IPS-18c (cell line): Measurements from ENCODE around the gene ELAPOR1.

Experiments used
- H3K4me3 ChIP-seq: 2 replicates; pipeline ENCODE4 v1.7.0; 2013; ENCODE audit warnings: low read depth, mild to moderate bottlenecking, low read length, moderate library complexity; ENCODE audit not compliant: insufficient read depth
- H3K9me3 ChIP-seq: one replicate; pipeline ENCODE4 v1.6.1; 2013; ENCODE audit warnings: mild to moderate bottlenecking, low read length, moderate library complexity; ENCODE audit not compliant: control insufficient read depth, insufficient read depth

ELAPOR1 gene

GRCh38 chr1:109113590-109114341 lies at the start of gene ELAPOR1:
Gene ELAPOR1, plus strand, starts transcription at chr1:109114115. Its CDS starts 69 bp downstream, at chr1:109114184.
- Histone ChIP-seq H3K9me3 (no peaks in the 10 kb centered on the region), H3K4me3 (peak within 1 kb of the TSS; percentile 52)

- H3K9me3 ChIP-seq, result no peaks in the 10 kb centered on the region
- no peak overlapping the region for H3K4me3 ChIP-seq
These were observed 48.8 kb upstream of the ELAPOR1 start for GRCh38 chr1:109065137-109065536.

DNA sequence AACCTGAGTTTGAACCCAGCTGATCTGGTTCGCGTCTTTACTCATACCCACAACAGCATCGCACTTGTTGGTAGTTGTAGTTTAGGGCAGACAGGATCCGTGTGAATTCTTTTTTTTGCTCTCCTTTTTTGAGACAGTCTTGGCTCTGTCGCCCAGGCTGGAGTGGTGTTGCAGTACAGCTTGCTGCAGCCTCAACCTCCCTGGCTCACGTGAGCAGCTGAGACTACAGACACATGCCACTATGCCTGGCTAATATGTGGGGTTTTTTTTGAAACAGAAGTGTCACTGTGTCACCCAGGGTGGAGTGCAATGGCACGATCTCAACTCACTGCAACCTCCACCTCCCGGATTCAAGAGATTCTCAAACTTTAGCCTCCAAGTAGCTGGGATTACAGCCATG lies 46.0 kb upstream of the ELAPOR1 start:
- no peaks in the 10 kb centered on the region for H3K9me3 ChIP-seq
- no peak overlapping the region for H3K4me3 ChIP-seq

DNA sequence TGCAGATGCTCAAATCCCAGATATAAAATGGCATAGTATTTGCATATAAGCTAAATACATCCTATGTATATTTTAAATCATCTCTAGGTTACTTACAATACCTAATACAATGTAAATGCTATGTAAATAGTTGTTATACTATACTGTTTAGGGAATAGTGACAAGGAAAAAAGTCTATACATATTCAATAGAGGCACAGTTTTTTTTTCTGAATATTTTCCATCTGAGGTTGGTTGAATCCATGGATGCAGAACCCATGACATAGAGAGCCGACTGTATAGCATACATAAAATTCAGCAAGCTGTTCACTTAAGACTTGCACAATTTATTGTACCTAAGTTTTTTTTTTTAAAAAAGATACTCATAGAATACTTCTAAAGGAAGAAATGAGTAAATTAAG lies 44.6 kb upstream of the ELAPOR1 start:
- Histone ChIP-seq H3K4me3 (no peak overlapping the region), H3K9me3 (no peaks in the 10 kb centered on the region)

GRCh38 chr1:109075531-109076490 lies 38.1 kb upstream of the ELAPOR1 start, which contains the start of gene TAF13:
Gene TAF13, minus strand, starts transcription at chr1:109076003. Its CDS starts 56 bp downstream, at chr1:109075947.
- H3K9me3 ChIP-seq, result no peaks in the 10 kb centered on the region

GRCh38 chr1:109078317-109078716 lies 35.6 kb upstream of the ELAPOR1 start:
- H3K9me3 ChIP-seq, result no peaks in the 10 kb centered on the region
- H3K4me3 ChIP-seq, result no peak overlapping the region

More at GRCh38 chr1:109075531-109076490, 38.1 kb upstream of the ELAPOR1 start, which contains the start of gene TAF13:
- peak within 1 kb of the TSS; percentile 96 for H3K4me3 ChIP-seq

- no peak overlapping the region for H3K4me3 ChIP-seq
- no peaks in the 10 kb centered on the region for H3K9me3 ChIP-seq
These were observed 34.7 kb upstream of the ELAPOR1 start for GRCh38 chr1:109079240-109079622.

DNA sequence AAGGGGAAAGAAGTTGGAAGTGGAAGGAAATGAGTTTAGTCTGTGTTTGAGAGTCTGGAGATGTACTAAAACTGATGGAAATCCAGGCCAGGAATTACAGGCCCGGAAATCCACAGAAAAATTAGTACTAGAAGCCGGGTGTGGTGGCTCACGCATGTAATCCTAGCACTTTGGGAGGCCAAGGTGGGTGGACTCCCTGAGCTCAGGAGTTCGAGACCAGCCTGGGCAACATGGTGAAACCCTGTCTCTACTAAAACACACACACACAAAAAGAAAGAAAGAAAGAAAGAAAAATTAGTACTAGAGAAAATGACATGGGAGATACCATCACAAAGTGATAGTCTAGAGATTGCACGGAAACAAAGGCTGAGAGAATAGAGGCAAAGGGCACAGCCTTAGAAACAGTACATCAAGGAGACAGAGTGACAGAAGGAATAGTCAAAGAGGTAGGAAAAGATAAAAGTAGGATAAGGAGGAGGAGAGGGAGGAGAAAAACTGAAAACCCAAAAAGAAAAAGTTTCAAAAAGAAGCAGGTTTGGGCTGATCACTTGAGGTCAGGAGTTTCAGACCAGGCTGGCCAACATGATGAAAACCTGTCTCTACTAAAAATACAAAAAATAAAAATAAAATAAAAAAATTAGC lies 33.4 kb upstream of the ELAPOR1 start:
- no peak overlapping the region for H3K4me3 ChIP-seq
- H3K9me3 ChIP-seq, result no peaks in the 10 kb centered on the region

- H3K4me3 ChIP-seq, result no peak overlapping the region
These were observed 30.4 kb upstream of the ELAPOR1 start for GRCh38 chr1:109083501-109083900.

DNA sequence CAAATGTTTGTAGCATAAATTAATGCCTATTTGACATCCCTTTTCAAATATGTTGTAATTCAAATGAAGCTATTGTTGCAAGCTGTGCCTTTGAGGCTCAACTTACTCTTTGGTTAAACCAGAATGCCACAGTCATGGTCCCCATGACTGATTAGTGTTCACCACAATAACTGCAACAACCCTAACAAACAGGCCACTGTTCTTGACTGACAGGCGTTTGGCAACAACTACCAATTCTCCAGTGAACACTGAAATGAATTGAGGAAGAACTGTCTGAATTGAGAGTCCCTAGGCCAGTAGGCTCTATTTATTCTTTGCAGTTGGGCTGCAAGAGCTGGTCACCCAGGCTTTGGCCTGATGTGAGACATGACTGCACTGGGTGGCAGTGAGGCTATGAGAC lies 30.0 kb upstream of the ELAPOR1 start:
- Histone ChIP-seq H3K9me3 (no peaks in the 10 kb centered on the region), H3K4me3 (no peak overlapping the region)

More at GRCh38 chr1:109083501-109083900, 30.4 kb upstream of the ELAPOR1 start:
- H3K9me3 ChIP-seq, result no peaks in the 10 kb centered on the region

DNA sequence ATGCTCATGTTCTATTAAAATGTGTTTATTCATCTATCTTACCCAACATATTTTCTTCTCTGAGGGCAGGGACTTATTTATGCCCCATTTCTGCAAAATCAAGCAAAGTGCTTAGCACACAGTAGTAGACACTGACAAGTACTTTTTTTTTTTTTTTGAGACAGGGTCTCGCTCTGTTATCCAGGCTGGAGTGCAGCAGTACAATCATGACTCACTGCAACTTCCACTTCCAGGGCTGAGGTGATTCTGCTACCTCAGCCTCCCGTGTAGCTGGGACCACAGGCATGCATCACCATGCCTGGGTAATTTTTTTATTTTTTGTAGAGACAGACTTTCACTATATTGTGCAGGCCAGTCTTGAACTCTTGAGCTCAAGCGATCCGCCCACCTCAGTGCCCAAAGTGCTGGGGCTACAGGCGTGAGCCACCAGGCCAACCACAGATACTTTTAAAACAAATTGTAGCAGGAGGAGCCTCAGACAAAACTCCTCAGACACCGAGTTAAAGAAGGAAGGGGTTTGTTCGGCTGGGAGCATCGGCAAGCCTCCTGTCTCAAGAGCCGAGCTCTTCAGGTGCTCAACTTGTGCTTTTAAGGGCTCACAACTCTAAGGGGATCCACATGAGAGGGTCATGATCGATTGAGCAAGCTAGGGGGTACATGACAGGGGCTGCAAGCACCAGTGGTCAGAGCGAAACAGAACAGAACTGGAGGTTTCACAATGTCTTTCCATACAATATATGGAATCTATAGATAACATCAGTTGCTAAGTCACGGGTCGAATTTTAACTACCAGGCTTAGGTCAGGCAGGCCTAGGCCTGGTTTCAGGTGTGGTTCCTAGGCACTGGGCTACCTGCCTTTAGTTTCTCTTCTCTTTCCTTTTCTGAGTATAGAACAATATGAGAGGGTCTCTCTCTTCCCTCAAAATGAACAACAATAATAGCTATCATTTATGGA lies 29.1 kb upstream of the ELAPOR1 start:
- no peaks in the 10 kb centered on the region for H3K9me3 ChIP-seq
- no peak overlapping the region for H3K4me3 ChIP-seq

DNA sequence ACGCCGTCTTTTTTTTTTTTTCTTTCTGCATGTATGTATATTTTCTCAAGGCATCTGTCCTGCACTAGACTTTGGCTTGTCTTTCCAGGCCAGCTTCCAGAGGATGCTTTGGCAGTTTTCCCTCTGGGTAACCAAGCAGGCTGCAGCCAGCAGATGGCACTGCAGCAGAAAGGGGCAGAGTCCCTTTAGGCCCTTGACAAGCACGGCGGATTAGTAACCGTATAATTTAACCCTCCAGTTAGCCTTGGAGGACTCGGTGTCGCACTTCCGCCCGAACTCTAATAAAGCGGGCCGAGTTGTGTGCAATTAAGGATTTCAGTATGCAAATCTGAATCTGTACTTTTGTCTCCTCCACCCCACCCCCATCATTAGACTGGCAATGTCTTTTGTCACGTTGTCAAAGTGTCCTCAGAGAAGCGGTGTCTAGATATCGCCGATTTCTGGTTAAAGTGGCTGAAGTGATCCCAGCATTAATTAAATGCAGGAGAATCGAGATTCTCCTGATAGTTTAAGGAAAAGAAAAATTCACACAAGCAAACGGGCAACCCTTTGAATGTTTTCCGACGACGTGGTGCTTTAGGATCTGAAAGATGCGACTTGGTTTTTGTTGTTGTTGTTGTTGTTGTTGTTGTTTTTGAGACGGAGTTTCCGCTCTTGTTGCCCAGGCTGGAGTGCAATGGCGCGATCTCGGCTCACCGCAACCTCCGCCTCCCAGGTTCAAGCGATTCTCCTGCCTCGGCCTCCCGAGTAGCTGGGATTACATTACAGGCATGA lies 24.5 kb upstream of the ELAPOR1 start:
- H3K9me3 ChIP-seq, result no peaks in the 10 kb centered on the region
- H3K4me3 ChIP-seq, result no peak overlapping the region

DNA sequence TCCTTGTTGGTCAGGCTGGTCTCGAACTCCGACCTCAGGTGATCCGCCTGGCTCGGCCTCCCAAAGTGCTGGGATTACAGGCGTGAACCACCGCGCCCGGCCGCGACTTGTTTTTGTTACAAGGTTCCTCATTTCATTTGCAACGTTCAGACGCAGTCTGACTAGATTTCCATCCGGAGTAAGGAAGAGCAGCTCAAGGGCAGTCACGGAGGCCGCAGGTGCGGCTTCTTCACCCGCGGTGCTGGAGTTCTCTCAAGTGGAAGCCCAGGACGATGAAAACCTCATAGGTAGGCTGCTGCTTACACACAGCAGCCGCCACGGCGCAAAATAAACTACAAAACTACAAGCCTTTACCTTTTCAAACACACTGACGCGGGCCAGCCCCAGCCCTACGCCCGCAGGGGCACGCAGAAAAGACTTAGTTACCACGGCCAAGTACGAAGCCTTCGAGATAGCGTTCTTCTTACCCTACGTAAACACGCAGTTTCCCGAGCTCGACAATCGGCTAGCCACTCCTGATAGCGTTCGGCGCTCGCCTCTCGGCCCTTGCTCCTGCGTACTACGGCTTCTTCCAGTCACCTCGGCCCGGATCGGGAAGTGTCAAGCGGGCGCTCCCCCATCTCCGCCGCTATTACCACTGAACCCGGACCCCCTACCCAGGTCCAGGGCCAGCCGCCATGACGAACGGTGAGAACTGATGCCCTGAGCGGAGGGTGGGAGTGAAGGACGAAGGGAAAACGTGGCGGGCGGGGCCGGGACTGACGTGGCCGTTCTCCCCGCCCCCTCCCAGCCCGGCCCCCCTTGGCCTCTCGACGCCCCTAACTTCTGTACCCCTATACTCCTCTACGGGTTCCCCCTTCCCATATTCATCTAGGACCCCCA lies 23.5 kb upstream of the ELAPOR1 start, which contains the start of gene TMEM167B:
TSS of gene TMEM167B (plus strand) at position 569 of the 882 bp plus-strand sequence. CDS start at position 678, 109 bp downstream.
- H3K4me3 ChIP-seq, result peak within 1 kb of the TSS; percentile 88
- no peaks in the 10 kb centered on the region for H3K9me3 ChIP-seq

DNA sequence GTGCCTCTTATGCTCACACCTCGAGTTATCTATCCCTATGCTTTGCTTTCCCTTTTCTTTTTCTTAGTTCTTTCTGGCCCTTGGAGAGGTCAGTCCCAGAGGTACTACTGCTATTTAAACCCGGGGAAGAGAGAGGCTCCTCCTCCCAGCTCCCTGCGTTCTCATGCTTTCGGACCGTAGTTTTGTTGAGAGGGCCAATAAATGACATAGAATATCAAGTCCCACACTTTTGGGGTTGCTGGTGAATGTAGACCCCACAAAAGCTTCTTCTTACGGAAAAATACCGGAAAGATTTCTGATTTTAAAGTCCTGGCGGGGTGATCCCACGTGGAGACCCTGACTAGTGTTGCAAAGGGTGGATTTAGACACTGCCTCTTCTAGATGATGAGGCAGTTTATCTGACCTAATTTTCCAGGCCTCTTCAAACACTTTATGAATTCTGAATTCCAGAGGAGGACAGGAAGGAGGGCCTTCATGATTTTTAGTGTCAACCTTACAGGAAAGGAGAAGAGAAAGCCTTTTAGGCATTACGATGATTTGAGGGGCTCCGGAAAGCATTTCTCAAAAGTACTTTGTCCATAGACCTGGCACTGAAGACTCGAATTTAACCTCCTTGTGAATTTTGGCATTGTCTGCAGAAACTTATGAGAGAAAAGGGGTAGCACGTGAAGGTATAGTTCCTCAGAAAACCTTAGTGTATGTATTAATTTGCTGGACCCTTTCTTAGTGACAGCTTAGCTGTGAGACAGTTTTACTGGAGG lies 22.7 kb upstream of the ELAPOR1 start:
- H3K4me3 ChIP-seq, result peak overlapping the region; percentile 88
- H3K9me3 ChIP-seq, result no peaks in the 10 kb centered on the region
